ENCODE measurements around the gene ITGAD. TPM values are rescaled to one million over a fixed set of nuclear protein-coding genes. Genes with fewer than 3 reads are reported as not detected.

The ITGAD gene
- total and polyA plus RNA-seq, 4 donors: 0.04 to 3.6 (median 2.1) TPM

DNA sequence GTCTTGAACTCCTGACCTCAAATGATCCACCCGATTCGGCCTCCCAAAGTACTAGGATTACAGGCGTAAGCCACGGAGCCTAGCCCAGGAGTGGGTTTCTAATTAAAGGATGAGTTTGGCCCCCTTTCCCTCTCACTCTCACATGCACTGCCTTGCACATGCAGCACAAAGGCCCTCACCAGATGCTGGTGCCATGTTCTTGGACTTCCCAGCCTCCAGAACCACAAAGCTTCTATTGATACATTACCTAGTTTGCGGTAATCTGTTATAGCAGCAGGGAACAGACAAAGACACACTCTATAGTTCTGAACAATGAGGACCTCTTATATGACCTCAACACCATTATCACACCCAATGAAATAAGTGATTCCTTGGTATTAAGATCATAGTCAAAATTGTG lies 17.9 kb upstream of the ITGAD start:
- WGBS: 97% methylated on average over 5 of the region's 5 CpGs
- peaks cover 0 to 6% (median under 1%) of the 10 kb centered on the region in 4 donors for H3K9me3 ChIP-seq (ENCODE audit: control insufficient read depth in 4 of 4, low read length in 3 of 4)
- no peak overlapping the region for H3K4me3 ChIP-seq (ENCODE audit: low read depth in 1 of 3, low read length in 3 of 3)
- no peak for DNase-seq (ENCODE audit: low spot score)
- no peaks in the 10 kb centered on the region for H3K4me1 ChIP-seq (ENCODE audit: control insufficient read depth in 4 of 4, insufficient read depth in 4 of 4, low read length in 3 of 4)
- H3K36me3 ChIP-seq (ENCODE audit: control insufficient read depth in 4 of 4, insufficient read depth in 3 of 4, low read depth in 1 of 4, low read length in 3 of 4): no peaks in the 10 kb centered on the region
- H3K27me3 ChIP-seq (ENCODE audit: control insufficient read depth in 4 of 4, insufficient read depth in 4 of 4, low read length in 3 of 4): no peaks in the 10 kb centered on the region
- TF ChIP-seq NR2F2 (IDR thresholded peaks at IDR 0.05) (no peak), RXRA (IDR thresholded peaks at IDR 0.05) (no peak), FOXA1 (IDR thresholded peaks at IDR 0.05) (no peak), HNF4A (conservative IDR thresholded peaks at IDR 0.05) (no peak), SP1 (IDR thresholded peaks at IDR 0.05) (no peak), TAF1 (conservative IDR thresholded peaks at IDR 0.05) (no peak), HNF4G (IDR thresholded peaks at IDR 0.05) (no peak), GABPA (IDR thresholded peaks at IDR 0.05 in 1 of 2, conservative IDR thresholded peaks at IDR 0.05 in 1 of 2) (no peak), EGR1 (IDR thresholded peaks at IDR 0.05; ENCODE audit: low read depth in 2 of 2) (no peak), RAD21 (IDR thresholded peaks at IDR 0.05) (no peak), YY1 (IDR thresholded peaks at IDR 0.05) (no peak), JUND (IDR thresholded peaks at IDR 0.05) (no peak), FOXA2 (IDR thresholded peaks at IDR 0.05) (no peak)
- TF ChIP-seq, protein P1, sequence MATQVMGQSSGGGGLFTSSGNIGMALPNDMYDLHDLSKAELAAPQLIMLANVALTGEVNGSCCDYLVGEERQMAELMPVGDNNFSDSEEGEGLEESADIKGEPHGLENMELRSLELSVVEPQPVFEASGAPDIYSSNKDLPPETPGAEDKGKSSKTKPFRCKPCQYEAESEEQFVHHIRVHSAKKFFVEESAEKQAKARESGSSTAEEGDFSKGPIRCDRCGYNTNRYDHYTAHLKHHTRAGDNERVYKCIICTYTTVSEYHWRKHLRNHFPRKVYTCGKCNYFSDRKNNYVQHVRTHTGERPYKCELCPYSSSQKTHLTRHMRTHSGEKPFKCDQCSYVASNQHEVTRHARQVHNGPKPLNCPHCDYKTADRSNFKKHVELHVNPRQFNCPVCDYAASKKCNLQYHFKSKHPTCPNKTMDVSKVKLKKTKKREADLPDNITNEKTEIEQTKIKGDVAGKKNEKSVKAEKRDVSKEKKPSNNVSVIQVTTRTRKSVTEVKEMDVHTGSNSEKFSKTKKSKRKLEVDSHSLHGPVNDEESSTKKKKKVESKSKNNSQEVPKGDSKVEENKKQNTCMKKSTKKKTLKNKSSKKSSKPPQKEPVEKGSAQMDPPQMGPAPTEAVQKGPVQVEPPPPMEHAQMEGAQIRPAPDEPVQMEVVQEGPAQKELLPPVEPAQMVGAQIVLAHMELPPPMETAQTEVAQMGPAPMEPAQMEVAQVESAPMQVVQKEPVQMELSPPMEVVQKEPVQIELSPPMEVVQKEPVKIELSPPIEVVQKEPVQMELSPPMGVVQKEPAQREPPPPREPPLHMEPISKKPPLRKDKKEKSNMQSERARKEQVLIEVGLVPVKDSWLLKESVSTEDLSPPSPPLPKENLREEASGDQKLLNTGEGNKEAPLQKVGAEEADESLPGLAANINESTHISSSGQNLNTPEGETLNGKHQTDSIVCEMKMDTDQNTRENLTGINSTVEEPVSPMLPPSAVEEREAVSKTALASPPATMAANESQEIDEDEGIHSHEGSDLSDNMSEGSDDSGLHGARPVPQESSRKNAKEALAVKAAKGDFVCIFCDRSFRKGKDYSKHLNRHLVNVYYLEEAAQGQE (IDR thresholded peaks at IDR 0.05): no peak
- TF ChIP-seq, protein P2, sequence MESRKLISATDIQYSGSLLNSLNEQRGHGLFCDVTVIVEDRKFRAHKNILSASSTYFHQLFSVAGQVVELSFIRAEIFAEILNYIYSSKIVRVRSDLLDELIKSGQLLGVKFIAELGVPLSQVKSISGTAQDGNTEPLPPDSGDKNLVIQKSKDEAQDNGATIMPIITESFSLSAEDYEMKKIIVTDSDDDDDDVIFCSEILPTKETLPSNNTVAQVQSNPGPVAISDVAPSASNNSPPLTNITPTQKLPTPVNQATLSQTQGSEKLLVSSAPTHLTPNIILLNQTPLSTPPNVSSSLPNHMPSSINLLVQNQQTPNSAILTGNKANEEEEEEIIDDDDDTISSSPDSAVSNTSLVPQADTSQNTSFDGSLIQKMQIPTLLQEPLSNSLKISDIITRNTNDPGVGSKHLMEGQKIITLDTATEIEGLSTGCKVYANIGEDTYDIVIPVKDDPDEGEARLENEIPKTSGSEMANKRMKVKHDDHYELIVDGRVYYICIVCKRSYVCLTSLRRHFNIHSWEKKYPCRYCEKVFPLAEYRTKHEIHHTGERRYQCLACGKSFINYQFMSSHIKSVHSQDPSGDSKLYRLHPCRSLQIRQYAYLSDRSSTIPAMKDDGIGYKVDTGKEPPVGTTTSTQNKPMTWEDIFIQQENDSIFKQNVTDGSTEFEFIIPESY (IDR thresholded peaks at IDR 0.05): no peak
- TF ChIP-seq, protein P3, sequence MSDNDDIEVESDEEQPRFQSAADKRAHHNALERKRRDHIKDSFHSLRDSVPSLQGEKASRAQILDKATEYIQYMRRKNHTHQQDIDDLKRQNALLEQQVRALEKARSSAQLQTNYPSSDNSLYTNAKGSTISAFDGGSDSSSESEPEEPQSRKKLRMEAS (IDR thresholded peaks at IDR 0.05): no peak
- TF ChIP-seq, protein P4, sequence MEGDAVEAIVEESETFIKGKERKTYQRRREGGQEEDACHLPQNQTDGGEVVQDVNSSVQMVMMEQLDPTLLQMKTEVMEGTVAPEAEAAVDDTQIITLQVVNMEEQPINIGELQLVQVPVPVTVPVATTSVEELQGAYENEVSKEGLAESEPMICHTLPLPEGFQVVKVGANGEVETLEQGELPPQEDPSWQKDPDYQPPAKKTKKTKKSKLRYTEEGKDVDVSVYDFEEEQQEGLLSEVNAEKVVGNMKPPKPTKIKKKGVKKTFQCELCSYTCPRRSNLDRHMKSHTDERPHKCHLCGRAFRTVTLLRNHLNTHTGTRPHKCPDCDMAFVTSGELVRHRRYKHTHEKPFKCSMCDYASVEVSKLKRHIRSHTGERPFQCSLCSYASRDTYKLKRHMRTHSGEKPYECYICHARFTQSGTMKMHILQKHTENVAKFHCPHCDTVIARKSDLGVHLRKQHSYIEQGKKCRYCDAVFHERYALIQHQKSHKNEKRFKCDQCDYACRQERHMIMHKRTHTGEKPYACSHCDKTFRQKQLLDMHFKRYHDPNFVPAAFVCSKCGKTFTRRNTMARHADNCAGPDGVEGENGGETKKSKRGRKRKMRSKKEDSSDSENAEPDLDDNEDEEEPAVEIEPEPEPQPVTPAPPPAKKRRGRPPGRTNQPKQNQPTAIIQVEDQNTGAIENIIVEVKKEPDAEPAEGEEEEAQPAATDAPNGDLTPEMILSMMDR (IDR thresholded peaks at IDR 0.05; ENCODE audit: low read depth, low read length, missing input control): no peak
- TF ChIP-seq, protein P5, sequence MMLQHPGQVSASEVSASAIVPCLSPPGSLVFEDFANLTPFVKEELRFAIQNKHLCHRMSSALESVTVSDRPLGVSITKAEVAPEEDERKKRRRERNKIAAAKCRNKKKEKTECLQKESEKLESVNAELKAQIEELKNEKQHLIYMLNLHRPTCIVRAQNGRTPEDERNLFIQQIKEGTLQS (IDR thresholded peaks at IDR 0.05): no peak
- H3K9ac ChIP-seq (ENCODE audit: low read depth in 1 of 2, low read length in 2 of 2): no peak overlapping the region
- H3K27ac ChIP-seq (ENCODE audit: low read depth in 1 of 2, low read length in 2 of 2): no peak overlapping the region
